ENCODE results near the gene CREB5. TPM values are rescaled to one million over a fixed set of nuclear protein-coding genes. Genes with fewer than 3 reads are reported as not detected.

Gene CREB5
- total RNA-seq, 1 donor from 2014 or later: 10.3 TPM

DNA sequence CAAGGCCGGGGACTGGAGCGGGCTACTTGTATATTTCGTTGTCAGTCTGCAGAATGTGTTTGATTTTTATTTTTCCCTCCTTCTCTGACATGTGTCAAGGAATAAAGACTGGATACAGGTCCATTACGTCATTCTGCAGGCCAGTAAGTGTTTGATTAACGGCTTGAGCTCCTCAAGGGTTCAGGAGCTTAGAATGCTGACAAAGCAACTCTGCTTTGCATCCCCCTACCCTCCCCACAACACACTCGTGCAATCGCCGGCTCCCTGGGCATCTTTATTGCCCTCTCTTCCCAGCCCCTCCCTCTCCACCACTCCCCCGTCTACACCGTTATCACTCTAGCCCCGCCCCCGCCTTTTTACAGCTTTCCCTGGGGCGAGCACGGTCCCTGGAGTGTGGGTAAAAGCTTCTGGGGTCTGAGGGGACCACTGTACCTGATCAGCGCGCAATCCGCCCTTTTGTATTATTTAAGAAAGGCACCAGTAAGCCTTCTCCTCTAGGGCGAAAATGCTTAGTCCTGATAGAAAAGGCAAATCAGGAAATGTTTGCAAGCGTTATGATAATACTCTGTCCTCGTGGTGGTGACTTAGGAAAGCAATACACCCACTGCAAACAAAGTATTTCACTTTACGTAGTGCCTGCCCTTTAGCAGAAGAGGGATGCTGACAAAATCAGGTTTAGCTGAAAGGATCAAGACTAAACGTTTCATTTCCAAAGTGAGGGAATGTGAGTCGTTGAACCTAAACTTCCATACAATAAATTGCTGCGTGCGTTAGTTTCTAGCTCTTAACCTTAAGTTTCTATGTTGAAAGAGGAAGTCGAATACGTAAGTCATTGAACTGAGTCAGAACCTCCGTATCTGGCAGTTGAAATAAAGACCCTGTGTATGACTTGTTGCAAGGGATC is 1.4 kb upstream of the CREB5 start:
- TF ChIP-seq, protein P1, sequence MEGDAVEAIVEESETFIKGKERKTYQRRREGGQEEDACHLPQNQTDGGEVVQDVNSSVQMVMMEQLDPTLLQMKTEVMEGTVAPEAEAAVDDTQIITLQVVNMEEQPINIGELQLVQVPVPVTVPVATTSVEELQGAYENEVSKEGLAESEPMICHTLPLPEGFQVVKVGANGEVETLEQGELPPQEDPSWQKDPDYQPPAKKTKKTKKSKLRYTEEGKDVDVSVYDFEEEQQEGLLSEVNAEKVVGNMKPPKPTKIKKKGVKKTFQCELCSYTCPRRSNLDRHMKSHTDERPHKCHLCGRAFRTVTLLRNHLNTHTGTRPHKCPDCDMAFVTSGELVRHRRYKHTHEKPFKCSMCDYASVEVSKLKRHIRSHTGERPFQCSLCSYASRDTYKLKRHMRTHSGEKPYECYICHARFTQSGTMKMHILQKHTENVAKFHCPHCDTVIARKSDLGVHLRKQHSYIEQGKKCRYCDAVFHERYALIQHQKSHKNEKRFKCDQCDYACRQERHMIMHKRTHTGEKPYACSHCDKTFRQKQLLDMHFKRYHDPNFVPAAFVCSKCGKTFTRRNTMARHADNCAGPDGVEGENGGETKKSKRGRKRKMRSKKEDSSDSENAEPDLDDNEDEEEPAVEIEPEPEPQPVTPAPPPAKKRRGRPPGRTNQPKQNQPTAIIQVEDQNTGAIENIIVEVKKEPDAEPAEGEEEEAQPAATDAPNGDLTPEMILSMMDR (IDR thresholded peaks at IDR 0.05): no peak
- peak in 1 of 2 donors; percentile 4 for ATAC-seq
- peaks cover 24% of the 10 kb centered on the region for H3K4me1 ChIP-seq
- H3K27ac ChIP-seq: no peak overlapping the region
- H3K9me3 ChIP-seq: no peaks in the 10 kb centered on the region
- peak; percentile 49 for DNase-seq
- intact Hi-C loops (cut with DNase I): no loop called here
- H3K27me3 ChIP-seq (ENCODE audit: low read depth): peaks cover 33% of the 10 kb centered on the region
- no peaks in the 10 kb centered on the region for H3K36me3 ChIP-seq
- peak overlapping the region; percentile 60 for H3K4me3 ChIP-seq

DNA sequence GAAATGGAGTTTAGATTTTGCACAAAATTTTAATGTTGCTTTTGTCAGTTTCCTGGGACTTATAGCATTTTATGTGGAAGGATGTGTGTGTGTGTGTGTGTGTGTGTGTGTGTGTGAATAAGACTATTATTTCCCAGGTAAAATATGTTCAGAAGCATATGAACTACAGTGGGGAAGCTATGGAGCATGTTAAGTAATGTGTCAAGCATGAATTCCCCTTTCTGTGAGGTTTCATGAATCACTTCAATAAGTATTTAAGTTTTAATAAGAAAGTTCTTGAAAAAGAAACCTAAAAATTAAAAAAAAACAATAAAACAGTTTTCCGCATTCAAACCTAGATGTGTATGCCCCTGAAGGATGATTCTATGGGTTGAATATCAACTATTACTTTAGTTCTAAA is 693 bp downstream of the CREB5 start:
- ATAC-seq (no peak), DNase-seq (no peak)
- intact Hi-C loops (cut with DNase I): no loop called here
- peaks cover 24% of the 10 kb centered on the region for H3K4me1 ChIP-seq
- TF ChIP-seq, protein P1 (IDR thresholded peaks at IDR 0.05): no peak
- H3K9me3 ChIP-seq: no peaks in the 10 kb centered on the region
- no peak overlapping the region for H3K27ac ChIP-seq
- H3K4me3 ChIP-seq: no peak overlapping the region
- no peaks in the 10 kb centered on the region for H3K36me3 ChIP-seq
- H3K27me3 ChIP-seq (ENCODE audit: low read depth): peaks cover 33% of the 10 kb centered on the region

DNA sequence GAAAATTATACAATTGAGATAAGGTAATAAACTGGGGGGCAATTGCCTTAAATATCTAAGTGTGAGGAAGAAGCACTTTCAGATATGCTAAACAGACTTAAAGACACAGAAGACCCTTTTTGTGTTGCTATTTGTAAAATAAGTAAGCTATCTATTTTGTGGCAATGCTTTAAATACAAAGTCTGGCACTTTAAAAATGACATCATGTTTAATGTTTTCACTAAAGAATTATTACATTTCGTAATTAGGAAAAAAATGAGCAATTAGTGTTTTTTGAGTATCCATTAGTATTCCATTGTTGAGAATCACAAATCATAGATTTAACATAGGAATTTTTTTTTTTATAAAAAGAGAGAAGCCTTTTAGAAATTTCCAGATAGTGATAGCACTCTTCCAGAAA is 2.1 kb downstream of the CREB5 start:
- H3K4me1 ChIP-seq: peaks cover 22% of the 10 kb centered on the region
- no peak overlapping the region for H3K4me3 ChIP-seq
- no peaks in the 10 kb centered on the region for H3K9me3 ChIP-seq
- intact Hi-C loops (cut with DNase I): no loop called here
- DNase-seq (no peak), ATAC-seq (no peak)
- TF ChIP-seq, protein P1 (IDR thresholded peaks at IDR 0.05): no peak
- H3K36me3 ChIP-seq: no peaks in the 10 kb centered on the region
- no peak overlapping the region for H3K27ac ChIP-seq
- H3K27me3 ChIP-seq (ENCODE audit: low read depth): peaks cover 31% of the 10 kb centered on the region

DNA sequence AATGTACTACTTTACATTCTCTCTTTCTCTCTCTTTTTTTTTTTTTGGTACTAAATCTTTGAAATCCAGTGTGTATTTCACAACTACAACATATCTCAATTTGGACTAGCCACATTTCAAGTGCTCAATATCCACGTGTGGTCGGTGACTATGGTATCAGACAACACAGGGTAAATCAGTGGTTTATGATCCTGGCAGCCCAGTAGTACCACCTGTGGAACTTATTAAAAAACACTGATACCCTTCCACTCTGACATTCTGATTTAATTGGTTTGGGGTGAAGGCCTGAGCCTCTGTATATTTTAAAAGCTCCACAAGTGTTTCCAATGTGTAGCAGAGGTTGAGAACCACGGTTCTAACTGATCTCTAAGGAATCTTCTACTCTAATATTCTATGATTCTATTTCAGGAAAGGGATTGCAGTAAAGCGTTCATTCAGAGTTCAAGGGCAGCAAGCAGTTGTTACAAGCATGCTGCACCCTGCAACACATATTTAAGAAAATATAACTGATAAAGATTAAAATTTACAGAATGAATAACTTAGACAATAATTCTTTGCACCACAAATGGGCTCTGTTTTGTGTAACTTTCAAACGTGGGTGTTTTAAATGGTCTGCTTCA is 5.1 kb downstream of the CREB5 start:
- H3K27me3 ChIP-seq (ENCODE audit: low read depth): peaks cover 4% of the 10 kb centered on the region
- DNase-seq: no peak
- TF ChIP-seq, protein P1 (IDR thresholded peaks at IDR 0.05): no peak
- no peaks in the 10 kb centered on the region for H3K4me1 ChIP-seq
- intact Hi-C loops (cut with DNase I): no loop called here
- ATAC-seq: no peak
- H3K27ac ChIP-seq: no peak overlapping the region
- no peaks in the 10 kb centered on the region for H3K9me3 ChIP-seq
- no peak overlapping the region for H3K4me3 ChIP-seq
- no peaks in the 10 kb centered on the region for H3K36me3 ChIP-seq

DNA sequence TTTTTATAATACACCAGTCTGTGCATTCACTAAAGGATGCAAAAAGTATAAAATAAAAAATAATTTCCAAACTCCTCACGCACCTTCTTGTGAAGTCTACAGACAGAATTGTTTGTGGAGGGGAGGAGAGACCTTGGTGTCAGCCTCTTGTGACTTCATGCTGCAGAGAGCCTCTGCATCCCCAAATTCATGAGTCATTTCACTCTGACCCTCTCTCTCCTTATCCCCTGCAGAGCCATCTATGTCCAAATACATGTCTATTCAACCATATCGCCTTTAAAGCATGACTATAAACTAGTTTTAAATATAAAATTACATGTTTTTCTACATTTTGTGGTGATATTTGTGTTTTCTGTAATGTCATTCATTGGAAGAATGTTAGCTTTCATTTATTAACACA is 6.0 kb downstream of the CREB5 start:
- ATAC-seq (no peak), DNase-seq (no peak)
- Histone ChIP-seq H3K36me3 (no peaks in the 10 kb centered on the region), H3K27ac (no peak overlapping the region), H3K9me3 (no peaks in the 10 kb centered on the region), H3K4me1 (no peaks in the 10 kb centered on the region), H3K4me3 (no peak overlapping the region), H3K27me3 (ENCODE audit: low read depth) (no peaks in the 10 kb centered on the region)
- intact Hi-C loops (cut with DNase I): no loop called here
- TF ChIP-seq, protein P1 (IDR thresholded peaks at IDR 0.05): no peak

Measured in lower lobe of right lung (tissue), 2 donors.